GM19043 (cell line): ENCODE data around the gene OAT.
"Not testable (repeated sequence)": the region's sequence is repeated elsewhere in the genome, so short reads cannot be mapped to it uniquely, and the experiment has no call there.

Source experiments
- ATAC-seq: cut with Tn5 transposase; IDR thresholded peaks from one replicate; pipeline ENCODE4 v1.9.1; 2021; ENCODE audit warnings: low read depth; ENCODE audit not compliant: unreplicated experiment

The OAT gene

GRCh38 chr10:124380256-124380995 is 38.3 kb downstream of the OAT start:
- no peak for ATAC-seq

DNA sequence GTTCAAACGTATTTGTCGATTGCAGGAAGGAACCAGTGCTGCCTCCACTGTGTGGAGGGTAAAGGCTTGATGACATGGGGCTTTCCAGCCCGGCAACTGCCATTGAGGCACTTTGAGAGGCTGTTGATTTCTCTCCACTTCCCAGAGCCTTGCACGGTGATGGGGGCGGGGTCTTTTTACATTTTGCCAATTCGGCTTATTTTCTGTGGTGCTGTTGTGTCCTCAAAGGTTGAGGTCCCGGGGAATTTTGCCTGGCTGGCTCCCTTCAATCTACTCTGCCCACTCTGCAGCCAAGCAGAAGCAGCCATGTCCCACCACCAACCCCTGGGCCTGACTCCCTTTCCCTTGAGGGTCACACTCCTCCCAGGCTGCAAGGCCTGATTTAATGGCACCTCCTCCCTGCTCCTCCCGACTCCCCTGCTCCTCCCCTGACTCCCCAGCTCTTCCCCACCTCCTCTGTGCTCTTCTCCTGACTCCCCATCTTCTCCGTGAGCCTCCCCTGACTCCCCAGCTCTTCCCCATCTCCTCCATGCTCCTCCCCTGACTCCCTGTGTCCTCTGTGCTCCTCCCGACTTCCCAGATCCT is 39.0 kb downstream of the OAT start:
- no peak for ATAC-seq

- no peak for ATAC-seq
Observed at GRCh38 chr10:124378881-124379471, 39.7 kb downstream of the OAT start.

- no peak for ATAC-seq
Observed at GRCh38 chr10:124378271-124378670, 40.5 kb downstream of the OAT start.

DNA sequence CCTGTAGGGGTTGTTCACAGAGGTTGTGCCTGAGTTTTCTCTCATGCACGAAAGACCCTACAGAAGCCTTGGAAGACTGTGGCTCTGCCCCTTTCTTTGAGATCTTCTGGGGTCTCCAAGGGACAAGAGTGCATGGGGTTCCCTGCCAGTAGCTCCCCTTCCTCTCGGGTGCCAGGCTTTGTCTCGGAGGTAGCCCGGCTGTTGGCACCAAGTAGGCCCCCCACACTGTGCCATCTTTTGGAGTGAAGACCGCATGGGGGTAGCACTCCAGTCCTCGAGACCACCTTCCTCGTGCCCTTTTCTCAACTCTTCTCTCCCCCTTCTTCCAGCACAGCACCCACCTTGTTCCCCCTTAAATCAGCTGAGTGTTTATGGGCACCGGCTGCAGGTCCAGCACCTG is 41.6 kb downstream of the OAT start:
- ATAC-seq, result no peak

DNA sequence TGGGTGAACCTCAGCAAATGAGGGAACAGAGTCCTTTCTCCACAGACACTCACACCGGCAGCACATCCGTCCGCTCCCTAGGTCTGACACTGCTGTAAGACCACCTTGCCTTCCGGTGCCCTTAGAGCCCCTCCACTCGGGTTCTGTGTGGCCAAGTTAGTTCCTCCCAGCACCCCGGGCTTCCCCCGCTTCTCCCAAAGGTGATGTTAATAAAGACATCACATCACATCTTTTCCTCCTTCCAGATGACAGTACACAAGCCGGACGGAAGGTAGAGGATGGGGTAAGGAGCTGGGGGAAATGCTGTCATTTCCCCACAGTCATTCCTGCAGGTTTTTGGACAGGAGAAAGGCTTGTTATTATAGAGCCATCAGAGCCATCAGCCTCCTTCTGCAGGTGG is 42.3 kb downstream of the OAT start:
- no peak for ATAC-seq

DNA sequence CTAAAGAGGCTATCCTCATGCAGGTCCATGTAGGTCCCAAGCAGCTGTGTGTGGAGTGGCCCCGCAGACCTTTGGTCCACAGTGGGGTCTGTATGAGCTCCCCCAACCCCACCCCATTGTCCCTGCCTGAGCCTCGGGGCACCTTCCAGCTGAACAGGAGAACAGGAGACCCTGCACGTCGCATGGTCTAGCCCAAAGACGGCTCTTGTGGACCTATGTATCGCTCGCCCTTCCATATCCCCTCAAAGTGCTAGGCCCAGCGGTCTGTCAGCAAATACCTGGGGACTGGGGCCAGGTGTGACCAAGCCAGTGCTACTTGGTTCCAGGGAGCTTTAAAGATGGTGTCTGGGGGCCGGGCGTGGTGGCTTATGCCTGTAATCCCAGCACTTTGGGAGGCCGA is 43.0 kb downstream of the OAT start:
- ATAC-seq, result no peak

DNA sequence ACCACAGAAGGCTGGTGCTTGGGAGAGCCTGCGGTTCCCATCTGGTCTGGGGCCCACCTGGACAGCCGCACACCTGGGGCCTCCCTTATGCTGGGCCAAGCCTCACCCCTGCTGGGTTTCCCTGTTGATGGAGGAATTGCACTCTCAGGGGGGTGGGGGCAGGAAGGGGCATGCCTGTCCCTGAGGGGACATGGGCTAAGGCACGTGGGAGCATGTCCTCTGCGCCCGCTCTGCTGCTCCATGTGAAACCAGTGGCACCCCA is 43.4 kb downstream of the OAT start:
- ATAC-seq, result no peak

DNA sequence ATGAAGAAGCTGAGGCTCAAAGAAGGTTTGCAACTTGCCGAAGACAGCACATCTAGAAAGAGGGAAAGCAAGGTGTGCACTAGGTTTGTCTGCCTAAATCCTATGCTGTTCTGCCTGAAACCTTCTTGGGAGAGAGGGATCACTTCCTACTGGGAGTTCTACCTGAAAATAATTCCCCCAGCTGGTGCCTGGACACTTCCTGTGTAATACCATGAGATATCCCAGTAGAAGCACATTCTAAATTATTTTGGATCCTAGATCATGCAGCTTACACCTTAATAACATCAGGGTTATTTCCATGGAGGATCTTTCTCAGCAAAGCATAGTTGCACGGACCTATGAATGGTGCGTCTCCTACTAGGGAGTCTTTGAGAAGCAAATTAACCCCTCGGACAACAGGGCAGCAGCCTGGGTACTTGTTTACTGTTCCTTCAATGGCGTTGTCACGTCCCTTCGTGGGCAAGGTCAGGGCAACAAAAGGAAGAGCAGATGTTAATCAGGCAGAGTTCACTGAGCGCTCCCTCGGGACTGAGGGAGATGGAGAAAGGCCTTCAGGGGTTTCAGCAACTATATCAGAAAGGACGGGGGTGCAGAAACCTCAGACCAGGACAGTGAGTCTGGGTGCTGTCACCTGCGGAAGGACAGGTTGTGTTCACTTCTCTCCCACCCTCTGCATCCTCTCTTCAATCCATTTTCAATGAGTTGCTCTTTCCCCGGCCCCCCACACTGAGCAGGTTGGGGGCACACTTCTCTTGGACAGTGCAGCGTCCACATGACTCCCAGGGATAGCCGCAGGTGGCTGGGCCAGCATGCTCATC is 44.0 kb downstream of the OAT start:
- no peak for ATAC-seq

DNA sequence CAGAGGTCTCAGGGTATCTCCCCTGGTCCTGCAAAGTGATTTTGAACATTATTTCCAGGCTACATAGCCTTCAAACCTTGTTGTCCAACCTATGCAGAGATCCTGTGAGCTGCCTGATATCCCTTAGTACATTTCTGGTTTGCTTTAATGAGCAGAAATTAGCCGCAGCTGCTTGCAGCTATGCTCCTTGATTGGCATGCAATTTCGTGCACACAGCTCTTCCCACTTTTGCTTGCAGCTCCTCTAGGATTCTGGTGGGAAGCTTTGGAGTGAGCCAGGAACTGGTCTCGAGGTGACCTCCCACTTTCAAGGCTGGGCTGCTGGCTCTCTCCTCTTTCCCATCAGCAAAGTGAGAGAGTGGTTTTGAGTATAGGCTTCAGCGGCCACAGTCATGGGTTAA is 45.8 kb downstream of the OAT start:
- no peak for ATAC-seq

GRCh38 chr10:124370426-124370825 is 48.3 kb downstream of the OAT start:
- ATAC-seq, result no peak

GRCh38 chr10:124369986-124370385 is 48.7 kb downstream of the OAT start:
- ATAC-seq, result no peak

- not testable (repeated sequence) for ATAC-seq
Observed at GRCh38 chr10:124369533-124369932, 49.2 kb downstream of the OAT start.

GRCh38 chr10:124369066-124369465 is 49.7 kb downstream of the OAT start:
- ATAC-seq, result no peak

- no peak for ATAC-seq
Observed at GRCh38 chr10:124367936-124368335, 50.8 kb downstream of the OAT start.

- ATAC-seq, result no peak
Observed at GRCh38 chr10:124367414-124367813, 51.3 kb downstream of the OAT start.

DNA sequence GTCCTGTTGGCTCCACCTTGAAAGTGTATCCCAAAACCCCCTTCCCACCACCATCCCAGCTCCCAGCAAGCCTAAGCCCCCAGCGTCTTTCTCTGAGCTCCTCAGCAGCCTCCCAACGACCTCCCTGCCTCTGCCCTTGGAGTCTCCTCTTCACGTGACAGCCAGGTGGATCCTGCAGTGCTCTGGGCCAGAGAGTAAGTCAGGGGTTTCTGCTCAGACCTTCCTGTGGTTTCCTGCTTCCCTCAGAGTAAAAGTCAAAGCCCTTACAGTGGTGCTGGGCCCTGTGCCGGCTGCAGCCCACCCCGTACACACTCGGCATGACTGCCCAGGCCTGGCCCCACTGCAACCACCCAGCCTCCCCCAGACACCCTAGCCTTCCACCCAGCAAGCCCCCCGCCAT is 51.9 kb downstream of the OAT start:
- no peak for ATAC-seq

- ATAC-seq, result no peak
Observed at GRCh38 chr10:124366343-124366742, 52.4 kb downstream of the OAT start.

DNA sequence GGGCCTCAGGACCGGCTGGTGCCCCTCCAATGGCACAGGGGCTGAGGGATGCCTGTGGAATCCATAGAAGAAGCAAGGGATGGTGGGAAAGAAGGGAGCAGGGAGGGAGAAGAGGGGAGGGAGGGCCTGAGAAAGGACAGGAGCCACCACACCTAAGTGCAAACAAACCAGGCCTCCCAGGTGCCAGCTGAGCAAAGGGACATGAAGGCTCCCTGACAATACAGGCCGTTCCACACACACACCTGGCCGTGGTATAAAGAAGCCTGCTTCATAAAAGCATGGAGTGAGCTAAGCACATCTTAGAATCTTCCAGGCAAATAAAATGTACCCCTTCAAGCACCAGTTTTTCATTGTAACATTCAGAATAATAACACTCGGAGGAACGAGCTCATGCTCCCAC is 54.0 kb downstream of the OAT start:
- ATAC-seq, result no peak

- ATAC-seq, result no peak
Observed at GRCh38 chr10:124362568-124362967, 56.2 kb downstream of the OAT start.

DNA sequence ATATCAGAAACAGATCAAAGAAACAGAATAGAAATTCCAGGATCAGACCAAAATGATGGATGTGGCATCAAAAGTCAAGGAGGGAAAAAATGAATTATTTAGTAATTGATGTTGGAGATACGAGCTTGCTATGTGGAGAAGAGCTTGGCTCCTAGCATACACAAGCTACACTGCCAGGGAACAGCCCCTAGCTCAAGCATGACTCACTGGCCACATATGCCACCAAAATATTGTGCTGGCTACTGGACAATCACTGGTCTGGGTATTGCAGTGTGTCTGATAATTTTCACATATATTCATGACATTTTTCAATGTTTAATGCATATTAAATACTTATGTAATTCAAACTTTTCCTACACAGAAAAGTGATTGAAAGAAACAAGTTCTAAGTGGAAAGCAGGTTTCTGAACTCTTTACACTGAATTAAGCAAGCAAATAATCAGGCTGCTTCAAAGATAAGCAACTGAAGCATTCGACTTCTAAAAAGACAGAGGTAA is 59.3 kb downstream of the OAT start:
- no peak for ATAC-seq

DNA sequence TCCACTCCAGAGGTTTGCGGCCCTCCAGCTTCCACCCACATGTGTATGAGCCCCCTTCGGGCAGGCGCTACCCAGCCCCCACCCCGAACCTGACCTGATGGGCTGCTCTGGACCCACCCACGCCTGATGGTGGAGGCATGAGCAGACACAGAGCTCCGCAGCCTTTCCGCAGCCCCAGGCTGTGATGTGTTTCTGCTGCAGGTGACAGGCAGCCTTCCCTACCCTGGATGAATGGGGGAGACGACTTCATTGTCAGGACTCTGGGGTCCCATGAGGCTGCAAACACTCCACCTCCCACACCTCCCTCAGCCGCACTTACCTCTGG is 61.2 kb downstream of the OAT start:
- no peak for ATAC-seq
